ENCODE measurements around the gene NPAS2.

NPAS2 gene

GRCh38 chr2:100782380-100782878 lies 37.5 kb upstream of the NPAS2 start:
- Histone ChIP-seq H3K9me3 (ENCODE audit: control insufficient read depth, low read length) (no peaks in the 10 kb centered on the region), H3K4me3 (ENCODE audit: extremely low read depth, insufficient read depth, low read length, poor library complexity, severe bottlenecking) (no peak overlapping the region), H3K27ac (ENCODE audit: low read depth, low read length, severe bottlenecking) (no peak overlapping the region), H3K4me1 (ENCODE audit: control insufficient read depth, insufficient read depth, low read length, poor library complexity, severe bottlenecking) (peaks cover 5% of the 10 kb centered on the region), H3K36me3 (ENCODE audit: control insufficient read depth, insufficient read depth, low read length) (no peaks in the 10 kb centered on the region)
- 73 to 94% methylated on average over 3 to 5 of the region's 6 CpGs for WGBS, 2 experiments (ENCODE audit: insufficient coverage in 2 of 2)

- no peaks in the 10 kb centered on the region for H3K36me3 ChIP-seq (ENCODE audit: control insufficient read depth, insufficient read depth, low read length)
- WGBS, 2 experiments (ENCODE audit: insufficient coverage in 2 of 2), result 86% methylated on average over 1 of the region's 3 CpGs; no CpG with 5 or more reads in 1 of the 2 experiments
Observed at GRCh38 chr2:100783987-100784386, 36.0 kb upstream of the NPAS2 start.

GRCh38 chr2:100784681-100785080 lies 35.3 kb upstream of the NPAS2 start:
- Histone ChIP-seq H3K36me3 (ENCODE audit: control insufficient read depth, insufficient read depth, low read length) (no peaks in the 10 kb centered on the region), H3K9me3 (ENCODE audit: control insufficient read depth, low read length) (no peaks in the 10 kb centered on the region), H3K27ac (ENCODE audit: low read depth, low read length, severe bottlenecking) (no peak overlapping the region), H3K4me3 (ENCODE audit: extremely low read depth, insufficient read depth, low read length, poor library complexity, severe bottlenecking) (no peak overlapping the region), H3K4me1 (ENCODE audit: control insufficient read depth, insufficient read depth, low read length, poor library complexity, severe bottlenecking) (peaks cover 5% of the 10 kb centered on the region)
- 90 to 96% methylated on average over 5 to 8 of the region's 8 CpGs for WGBS, 2 experiments (ENCODE audit: insufficient coverage in 2 of 2)

More at GRCh38 chr2:100783987-100784386, 36.0 kb upstream of the NPAS2 start:
- Histone ChIP-seq H3K9me3 (ENCODE audit: control insufficient read depth, low read length) (no peaks in the 10 kb centered on the region), H3K4me3 (ENCODE audit: extremely low read depth, insufficient read depth, low read length, poor library complexity, severe bottlenecking) (no peak overlapping the region), H3K4me1 (ENCODE audit: control insufficient read depth, insufficient read depth, low read length, poor library complexity, severe bottlenecking) (peaks cover 5% of the 10 kb centered on the region), H3K27ac (ENCODE audit: low read depth, low read length, severe bottlenecking) (no peak overlapping the region)

GRCh38 chr2:100785626-100786296 lies 34.2 kb upstream of the NPAS2 start:
- WGBS, 2 experiments (ENCODE audit: insufficient coverage in 2 of 2), result 88% methylated on average over 3 to 8 of the region's 10 CpGs
- Histone ChIP-seq H3K4me1 (ENCODE audit: control insufficient read depth, insufficient read depth, low read length, poor library complexity, severe bottlenecking) (peaks cover 1% of the 10 kb centered on the region), H3K27ac (ENCODE audit: low read depth, low read length, severe bottlenecking) (no peak overlapping the region), H3K9me3 (ENCODE audit: control insufficient read depth, low read length) (no peaks in the 10 kb centered on the region), H3K36me3 (ENCODE audit: control insufficient read depth, insufficient read depth, low read length) (no peaks in the 10 kb centered on the region), H3K4me3 (ENCODE audit: extremely low read depth, insufficient read depth, low read length, poor library complexity, severe bottlenecking) (no peak overlapping the region)

- no peaks in the 10 kb centered on the region for H3K9me3 ChIP-seq (ENCODE audit: control insufficient read depth, low read length)
- H3K27ac ChIP-seq (ENCODE audit: low read depth, low read length, severe bottlenecking), result no peak overlapping the region
Observed at GRCh38 chr2:100786297-100786658, 33.7 kb upstream of the NPAS2 start.

GRCh38 chr2:100786985-100787384 lies 33.0 kb upstream of the NPAS2 start:
- WGBS, 2 experiments (ENCODE audit: insufficient coverage in 2 of 2), result 80 to 100% methylated on average over 1 to 2 of the region's 2 CpGs
- Histone ChIP-seq H3K27ac (ENCODE audit: low read depth, low read length, severe bottlenecking) (no peak overlapping the region), H3K4me1 (ENCODE audit: control insufficient read depth, insufficient read depth, low read length, poor library complexity, severe bottlenecking) (no peaks in the 10 kb centered on the region), H3K36me3 (ENCODE audit: control insufficient read depth, insufficient read depth, low read length) (no peaks in the 10 kb centered on the region), H3K9me3 (ENCODE audit: control insufficient read depth, low read length) (no peaks in the 10 kb centered on the region), H3K4me3 (ENCODE audit: extremely low read depth, insufficient read depth, low read length, poor library complexity, severe bottlenecking) (no peak overlapping the region)

More at GRCh38 chr2:100786297-100786658, 33.7 kb upstream of the NPAS2 start:
- Histone ChIP-seq H3K4me1 (ENCODE audit: control insufficient read depth, insufficient read depth, low read length, poor library complexity, severe bottlenecking) (no peaks in the 10 kb centered on the region), H3K36me3 (ENCODE audit: control insufficient read depth, insufficient read depth, low read length) (no peaks in the 10 kb centered on the region), H3K4me3 (ENCODE audit: extremely low read depth, insufficient read depth, low read length, poor library complexity, severe bottlenecking) (no peak overlapping the region)
- WGBS, 2 experiments (ENCODE audit: insufficient coverage in 2 of 2), result 84 to 91% methylated on average over 5 to 7 of the region's 7 CpGs

GRCh38 chr2:100789361-100789760 lies 30.6 kb upstream of the NPAS2 start:
- no peak overlapping the region for H3K27ac ChIP-seq (ENCODE audit: low read depth, low read length, severe bottlenecking)
- no peaks in the 10 kb centered on the region for H3K36me3 ChIP-seq (ENCODE audit: control insufficient read depth, insufficient read depth, low read length)
- H3K4me3 ChIP-seq (ENCODE audit: extremely low read depth, insufficient read depth, low read length, poor library complexity, severe bottlenecking), result no peak overlapping the region
- no peaks in the 10 kb centered on the region for H3K9me3 ChIP-seq (ENCODE audit: control insufficient read depth, low read length)
- 86 to 89% methylated on average over 1 to 3 of the region's 3 CpGs for WGBS, 2 experiments (ENCODE audit: insufficient coverage in 2 of 2)
- no peaks in the 10 kb centered on the region for H3K4me1 ChIP-seq (ENCODE audit: control insufficient read depth, insufficient read depth, low read length, poor library complexity, severe bottlenecking)

- no peaks in the 10 kb centered on the region for H3K36me3 ChIP-seq (ENCODE audit: control insufficient read depth, insufficient read depth, low read length)
- no peak overlapping the region for H3K27ac ChIP-seq (ENCODE audit: low read depth, low read length, severe bottlenecking)
- 82 to 94% methylated on average over 9 of the region's 10 CpGs for WGBS, 2 experiments (ENCODE audit: insufficient coverage in 2 of 2)
- H3K4me3 ChIP-seq (ENCODE audit: extremely low read depth, insufficient read depth, low read length, poor library complexity, severe bottlenecking), result no peak overlapping the region
- no peaks in the 10 kb centered on the region for H3K9me3 ChIP-seq (ENCODE audit: control insufficient read depth, low read length)
- H3K4me1 ChIP-seq (ENCODE audit: control insufficient read depth, insufficient read depth, low read length, poor library complexity, severe bottlenecking), result no peaks in the 10 kb centered on the region
Observed at GRCh38 chr2:100791294-100791935, 28.5 kb upstream of the NPAS2 start.

GRCh38 chr2:100791936-100792308 lies 28.0 kb upstream of the NPAS2 start:
- no peaks in the 10 kb centered on the region for H3K4me1 ChIP-seq (ENCODE audit: control insufficient read depth, insufficient read depth, low read length, poor library complexity, severe bottlenecking)
- 90% methylated on average over 7 of the region's 7 CpGs for WGBS, 2 experiments (ENCODE audit: insufficient coverage in 2 of 2)
- no peak overlapping the region for H3K4me3 ChIP-seq (ENCODE audit: extremely low read depth, insufficient read depth, low read length, poor library complexity, severe bottlenecking)
- H3K36me3 ChIP-seq (ENCODE audit: control insufficient read depth, insufficient read depth, low read length), result no peaks in the 10 kb centered on the region
- H3K27ac ChIP-seq (ENCODE audit: low read depth, low read length, severe bottlenecking), result no peak overlapping the region
- no peaks in the 10 kb centered on the region for H3K9me3 ChIP-seq (ENCODE audit: control insufficient read depth, low read length)

GRCh38 chr2:100793220-100793619 lies 26.7 kb upstream of the NPAS2 start:
- H3K9me3 ChIP-seq (ENCODE audit: control insufficient read depth, low read length), result no peaks in the 10 kb centered on the region
- no peak overlapping the region for H3K27ac ChIP-seq (ENCODE audit: low read depth, low read length, severe bottlenecking)
- H3K4me1 ChIP-seq (ENCODE audit: control insufficient read depth, insufficient read depth, low read length, poor library complexity, severe bottlenecking), result no peaks in the 10 kb centered on the region
- WGBS, 2 experiments (ENCODE audit: insufficient coverage in 2 of 2), result 87 to 92% methylated on average over 8 of the region's 8 CpGs
- no peak overlapping the region for H3K4me3 ChIP-seq (ENCODE audit: extremely low read depth, insufficient read depth, low read length, poor library complexity, severe bottlenecking)
- no peaks in the 10 kb centered on the region for H3K36me3 ChIP-seq (ENCODE audit: control insufficient read depth, insufficient read depth, low read length)

GRCh38 chr2:100793982-100794381 lies 26.0 kb upstream of the NPAS2 start:
- Histone ChIP-seq H3K27ac (ENCODE audit: low read depth, low read length, severe bottlenecking) (no peak overlapping the region), H3K36me3 (ENCODE audit: control insufficient read depth, insufficient read depth, low read length) (no peaks in the 10 kb centered on the region), H3K4me3 (ENCODE audit: extremely low read depth, insufficient read depth, low read length, poor library complexity, severe bottlenecking) (no peak overlapping the region), H3K4me1 (ENCODE audit: control insufficient read depth, insufficient read depth, low read length, poor library complexity, severe bottlenecking) (no peaks in the 10 kb centered on the region), H3K9me3 (ENCODE audit: control insufficient read depth, low read length) (no peaks in the 10 kb centered on the region)
- WGBS, 2 experiments (ENCODE audit: insufficient coverage in 2 of 2), result 88 to 97% methylated on average over 9 of the region's 9 CpGs
